ENCODE results near the gene CAMK1D.

The CAMK1D gene

DNA sequence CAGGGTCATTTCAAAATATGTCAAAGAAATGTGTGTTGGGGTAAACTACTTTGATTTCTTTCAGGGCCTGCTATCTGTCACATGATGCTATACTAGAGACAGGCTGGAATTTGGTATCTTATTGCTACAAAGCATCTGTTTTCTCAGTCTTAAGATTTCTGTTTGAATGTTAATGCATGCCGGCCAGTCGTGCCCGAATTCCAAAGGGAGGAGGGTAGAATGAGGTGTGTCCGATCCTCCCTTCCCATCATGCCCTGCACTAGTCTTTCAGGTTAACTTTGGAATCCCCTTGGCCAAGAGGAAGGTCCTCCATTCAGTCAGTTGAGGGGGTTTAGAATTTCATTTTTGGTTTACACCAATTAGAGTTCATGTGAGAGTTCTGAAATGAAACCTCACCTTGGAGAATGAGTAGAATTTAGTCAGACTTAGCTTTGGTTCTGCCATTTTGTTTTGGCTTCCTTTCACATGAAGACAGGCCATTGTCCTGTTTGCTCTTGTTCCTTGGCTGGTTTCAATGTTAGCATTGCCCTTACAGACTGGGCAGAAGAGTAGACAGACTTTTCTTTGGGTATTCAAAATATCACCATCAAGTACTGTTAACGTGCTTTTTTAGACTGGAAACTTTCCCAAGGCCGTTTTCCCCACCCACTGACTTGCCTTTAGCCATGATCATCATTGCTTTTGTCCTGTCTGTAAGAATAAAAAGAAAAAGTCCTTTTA lies 95.8 kb downstream of the CAMK1D start:
- TF ChIP-seq, protein P1, sequence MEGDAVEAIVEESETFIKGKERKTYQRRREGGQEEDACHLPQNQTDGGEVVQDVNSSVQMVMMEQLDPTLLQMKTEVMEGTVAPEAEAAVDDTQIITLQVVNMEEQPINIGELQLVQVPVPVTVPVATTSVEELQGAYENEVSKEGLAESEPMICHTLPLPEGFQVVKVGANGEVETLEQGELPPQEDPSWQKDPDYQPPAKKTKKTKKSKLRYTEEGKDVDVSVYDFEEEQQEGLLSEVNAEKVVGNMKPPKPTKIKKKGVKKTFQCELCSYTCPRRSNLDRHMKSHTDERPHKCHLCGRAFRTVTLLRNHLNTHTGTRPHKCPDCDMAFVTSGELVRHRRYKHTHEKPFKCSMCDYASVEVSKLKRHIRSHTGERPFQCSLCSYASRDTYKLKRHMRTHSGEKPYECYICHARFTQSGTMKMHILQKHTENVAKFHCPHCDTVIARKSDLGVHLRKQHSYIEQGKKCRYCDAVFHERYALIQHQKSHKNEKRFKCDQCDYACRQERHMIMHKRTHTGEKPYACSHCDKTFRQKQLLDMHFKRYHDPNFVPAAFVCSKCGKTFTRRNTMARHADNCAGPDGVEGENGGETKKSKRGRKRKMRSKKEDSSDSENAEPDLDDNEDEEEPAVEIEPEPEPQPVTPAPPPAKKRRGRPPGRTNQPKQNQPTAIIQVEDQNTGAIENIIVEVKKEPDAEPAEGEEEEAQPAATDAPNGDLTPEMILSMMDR (IDR thresholded peaks at IDR 0.05) = no peak

DNA sequence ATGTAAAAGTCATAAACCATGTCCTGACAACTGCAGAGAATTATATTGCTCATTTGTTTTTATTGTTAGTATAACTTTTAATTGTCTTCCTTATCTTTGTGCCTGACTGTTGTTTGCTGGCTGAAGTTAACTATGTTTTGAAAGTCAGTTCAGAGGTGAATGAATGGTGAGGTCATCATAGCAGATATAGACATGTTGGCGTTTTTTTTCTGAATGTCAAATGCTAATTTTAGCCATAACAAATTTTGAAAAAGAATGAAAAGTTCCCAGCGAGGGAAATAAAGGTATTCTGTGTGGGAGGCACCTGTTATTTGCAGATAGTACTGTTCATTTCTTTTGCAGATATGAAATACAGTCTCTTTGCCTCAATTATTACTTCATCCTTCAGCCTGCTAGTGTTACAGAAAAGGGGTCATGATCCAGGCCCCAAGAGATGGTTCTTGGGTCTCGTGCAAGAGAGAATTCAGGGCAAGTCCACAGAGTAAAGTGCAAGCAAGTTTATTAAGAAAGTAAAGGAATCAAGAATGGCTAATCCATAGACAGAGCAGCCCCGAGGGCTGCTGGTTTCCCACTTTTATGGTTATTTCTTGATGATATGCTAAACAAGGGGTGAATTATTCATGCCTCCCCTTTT lies 96.5 kb downstream of the CAMK1D start:
- TF ChIP-seq, protein P1 (IDR thresholded peaks at IDR 0.05) = no peak

DNA sequence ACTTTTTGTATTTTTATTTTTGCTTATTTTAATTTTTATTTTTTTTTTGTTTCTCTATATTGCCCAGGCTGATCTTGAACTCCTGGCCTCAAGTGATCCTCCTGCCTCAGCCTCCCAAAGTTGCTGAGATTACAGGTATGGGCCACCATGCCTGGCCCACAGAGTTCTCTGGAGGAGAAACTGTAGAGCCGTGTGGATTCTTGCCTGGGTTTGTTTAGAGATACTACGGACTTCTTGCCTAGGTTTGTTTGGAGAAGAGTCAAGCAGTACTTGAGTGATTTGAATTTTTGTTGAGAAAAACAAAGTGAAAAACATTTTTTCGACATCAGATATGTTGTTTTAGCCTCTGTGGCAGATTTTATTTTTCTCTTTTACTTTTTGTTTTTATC lies 99.0 kb downstream of the CAMK1D start:
- TF ChIP-seq, protein P1 (IDR thresholded peaks at IDR 0.05) = no peak

DNA sequence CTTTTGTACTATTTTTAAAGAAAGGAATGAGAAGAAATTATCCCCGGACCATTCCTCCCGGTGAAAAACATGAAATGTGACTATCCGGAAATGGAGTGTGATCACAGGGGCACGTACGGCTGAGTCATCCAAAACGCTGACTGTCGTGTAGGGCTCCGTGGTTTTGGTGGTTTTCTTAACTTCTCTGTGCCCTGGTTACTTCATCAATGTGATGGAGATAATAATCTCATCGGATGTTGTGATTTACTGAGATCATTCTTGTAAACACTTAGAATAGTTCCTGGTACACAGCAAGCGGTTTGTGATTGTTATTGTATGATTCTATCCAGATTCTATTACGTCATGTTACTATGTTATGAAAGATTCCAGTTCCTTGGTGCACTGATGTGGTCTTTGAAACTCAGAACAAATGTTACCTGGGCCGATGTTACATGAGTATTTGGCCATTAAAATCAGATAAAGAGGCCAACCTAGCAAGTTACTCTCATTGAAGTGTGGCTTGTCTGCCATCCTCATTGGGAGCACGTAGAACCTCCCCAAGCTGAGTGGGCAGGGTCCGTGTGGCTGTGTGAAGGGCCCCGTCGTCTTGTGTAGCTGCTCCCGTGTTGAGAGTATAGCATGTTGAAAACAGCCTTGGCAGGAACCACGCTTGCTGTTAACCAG lies 99.5 kb downstream of the CAMK1D start:
- TF ChIP-seq, protein P1 (IDR thresholded peaks at IDR 0.05) = no peak

DNA sequence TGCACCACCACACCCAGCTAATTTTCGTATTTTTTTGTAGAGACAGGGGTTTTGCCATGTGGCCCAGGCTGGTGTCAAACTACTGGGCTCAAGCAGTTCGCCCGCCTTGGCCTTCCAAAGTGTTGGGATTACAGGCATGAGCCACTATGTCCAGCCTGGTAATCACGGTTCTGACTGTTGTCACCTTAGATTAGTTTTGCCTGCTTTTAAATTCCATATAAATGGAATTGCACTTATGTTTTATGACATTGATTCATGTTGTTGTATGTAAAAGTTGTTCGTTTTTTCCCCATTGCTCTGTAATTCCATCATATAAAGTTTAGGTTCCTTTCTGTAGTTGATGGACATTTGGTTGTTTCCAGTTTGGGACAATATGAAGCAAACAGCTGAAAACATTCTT lies 106.0 kb downstream of the CAMK1D start:
- TF ChIP-seq, protein P1 (IDR thresholded peaks at IDR 0.05) = no peak

DNA sequence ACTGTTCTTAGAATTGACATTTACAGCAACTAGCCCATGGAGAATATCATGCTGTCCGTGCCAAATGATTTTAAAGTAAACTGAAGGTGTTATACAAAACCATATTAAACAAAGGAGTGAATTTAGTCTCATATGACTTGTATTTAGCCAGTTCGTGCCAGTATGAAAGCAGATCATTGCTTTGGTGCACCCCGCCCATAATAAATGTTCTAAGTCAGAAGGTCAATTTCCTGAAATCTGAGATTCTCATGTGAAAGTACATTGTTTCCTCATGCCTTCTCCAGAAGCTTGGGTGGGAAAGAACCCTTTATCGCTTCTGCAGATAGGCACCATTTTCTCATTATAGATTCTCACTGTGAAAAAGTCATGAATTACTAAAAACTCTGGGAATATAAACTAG lies 106.4 kb downstream of the CAMK1D start:
- TF ChIP-seq, protein P1 (IDR thresholded peaks at IDR 0.05) = no peak

DNA sequence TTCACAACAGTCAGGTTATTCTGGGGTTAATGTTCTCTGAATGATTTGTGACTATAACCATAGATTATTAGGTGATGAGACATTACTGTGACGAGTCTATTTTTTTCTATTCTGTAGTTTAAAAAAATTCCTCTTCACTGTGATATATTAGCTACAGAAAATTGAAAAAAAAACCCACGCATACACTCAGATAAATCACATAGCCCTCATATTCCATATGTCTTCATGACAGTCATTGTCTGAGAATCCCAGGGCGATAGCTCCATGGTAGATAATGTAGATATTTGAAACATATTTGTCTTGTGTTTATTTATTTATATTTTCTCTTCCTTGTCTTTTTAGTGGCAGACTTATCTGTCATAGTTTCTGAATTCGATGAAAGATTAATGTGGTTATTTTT lies 110.0 kb downstream of the CAMK1D start:
- TF ChIP-seq, protein P1 (IDR thresholded peaks at IDR 0.05) = no peak
